ENCODE results near the gene SPATS1.

SPATS1 gene

GRCh38 chr6:44342489-44342888 is at the start of gene SPATS1:
TSS of gene SPATS1 (plus strand) at chr6:44342650. CDS start at chr6:44343096, 446 bp downstream.
- no peak for DNase-seq (ENCODE audit: low spot score in 2 of 2)
- Mint-ChIP-seq H3K4me3 (no peak within 1 kb of the TSS), H3K36me3 (no peaks in the 10 kb centered on the region), H3K27me3 (peaks cover 21% of the 10 kb centered on the region), H3K4me1 (no peaks in the 10 kb centered on the region), H3K9me3 (no peaks in the 10 kb centered on the region), H3K27ac (no peak within 1 kb of the TSS)
- no peak for ATAC-seq (ENCODE audit: low read depth)

DNA sequence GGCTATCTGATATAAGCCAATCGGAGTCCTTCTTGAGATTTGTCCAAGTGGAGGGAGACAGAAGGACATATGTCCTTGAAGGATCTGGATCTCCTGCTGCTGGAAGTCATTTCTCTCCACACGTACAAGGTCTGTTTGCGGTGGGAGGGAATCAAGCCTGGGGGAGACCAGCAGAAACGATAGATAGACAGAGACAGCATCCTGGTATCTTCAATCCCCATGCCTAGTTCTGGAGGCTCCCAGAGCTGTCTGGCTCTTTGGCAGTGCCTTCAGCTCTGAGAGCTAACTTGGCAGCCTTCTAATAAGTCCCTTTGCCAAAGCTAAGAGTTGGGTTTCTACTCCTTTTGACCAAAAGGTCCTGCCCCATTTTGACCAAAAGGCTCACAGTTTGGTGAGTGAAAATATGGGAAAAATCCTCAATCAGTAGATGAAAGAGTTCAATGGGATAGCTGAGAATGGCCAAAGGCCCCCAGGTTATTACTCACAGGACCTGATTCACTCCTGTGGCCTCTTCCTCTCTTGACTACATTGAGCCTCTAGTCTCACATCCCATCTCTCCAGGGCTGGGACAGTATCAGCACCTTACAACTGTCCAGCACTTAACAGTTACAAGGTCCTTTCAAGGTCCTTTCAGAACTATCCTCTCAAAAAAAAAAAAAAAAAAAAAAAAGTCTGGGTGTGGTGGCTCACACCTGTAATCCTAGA is 49.6 kb upstream of the SPATS1 start:
- Mint-ChIP-seq H3K9me3 (no peaks in the 10 kb centered on the region), H3K4me3 (no peak overlapping the region), H3K4me1 (peaks cover 2% of the 10 kb centered on the region), H3K36me3 (no peaks in the 10 kb centered on the region), H3K27me3 (peaks cover 35% of the 10 kb centered on the region), H3K27ac (no peak overlapping the region)
- DNase-seq (ENCODE audit: low spot score in 2 of 2) (no peak), ATAC-seq (ENCODE audit: low read depth) (no peak)

- Mint-ChIP-seq H3K27ac (no peak overlapping the region), H3K9me3 (no peaks in the 10 kb centered on the region), H3K4me3 (no peak overlapping the region), H3K36me3 (peaks cover under 1% of the 10 kb centered on the region), H3K27me3 (peaks cover 30% of the 10 kb centered on the region), H3K4me1 (peaks cover 3% of the 10 kb centered on the region)
- ATAC-seq (ENCODE audit: low read depth) = no peak
- no peak for DNase-seq (ENCODE audit: low spot score in 2 of 2)
Observed at GRCh38 chr6:44294832-44295791, 47.3 kb upstream of the SPATS1 start.

DNA sequence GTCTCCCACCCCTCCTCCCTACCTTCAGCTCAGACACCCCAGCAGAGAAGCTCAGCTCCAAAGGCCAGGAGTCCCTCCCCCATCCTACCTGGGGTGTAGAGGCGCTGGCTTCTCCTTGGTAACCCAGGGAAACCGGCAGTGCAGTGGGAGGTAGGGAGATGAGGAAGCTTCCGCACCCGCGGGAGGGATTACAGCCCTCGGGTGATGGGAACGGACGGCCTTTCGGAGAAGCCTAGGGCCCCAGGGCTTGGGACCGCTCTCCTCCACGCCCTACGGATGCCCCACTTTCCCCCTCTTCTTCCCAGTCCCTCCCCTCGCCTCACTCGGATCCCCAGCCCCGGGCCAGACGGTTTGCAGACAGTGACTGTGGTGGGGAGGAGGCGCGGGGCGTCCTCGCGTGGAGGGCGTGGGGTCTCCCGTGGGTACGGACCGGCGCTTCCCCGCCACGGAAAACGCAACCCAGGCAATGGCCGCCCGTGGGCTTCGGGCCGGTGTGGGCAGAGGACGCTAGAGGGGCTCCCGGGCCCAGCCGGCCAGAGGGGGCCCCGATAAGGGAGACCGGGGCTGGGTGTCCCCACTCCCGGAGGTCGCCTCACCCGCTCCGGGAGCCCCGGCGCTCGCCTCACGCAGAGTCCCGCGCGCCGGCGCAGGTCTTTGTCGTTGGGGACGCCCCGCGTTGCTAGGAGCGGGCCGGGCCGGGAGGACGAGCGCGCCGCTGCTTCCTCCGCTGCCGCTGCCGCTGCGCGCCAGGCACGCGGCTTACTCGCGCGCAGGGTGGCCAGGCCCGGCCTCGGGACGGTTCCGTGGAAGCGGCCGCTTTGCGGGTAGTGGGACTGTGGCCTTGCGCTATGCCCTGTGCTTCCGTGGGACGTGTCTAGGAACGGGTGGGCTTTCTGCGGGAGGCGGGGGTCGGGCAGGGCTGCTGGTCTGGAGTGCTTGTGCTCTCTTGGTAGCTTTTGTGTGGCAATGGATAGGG is 45.1 kb upstream of the SPATS1 start:
- Mint-ChIP-seq H3K4me3 (peak overlapping the region; percentile 52), H3K36me3 (peaks cover 14% of the 10 kb centered on the region), H3K27me3 (peaks cover 21% of the 10 kb centered on the region), H3K9me3 (no peaks in the 10 kb centered on the region), H3K4me1 (peaks cover 3% of the 10 kb centered on the region), H3K27ac (no peak overlapping the region)
- ATAC-seq (ENCODE audit: low read depth) (peak; percentile 89), DNase-seq (ENCODE audit: low spot score in 2 of 2) (peak in 1 of 2 donors; percentile 41)

GRCh38 chr6:44298055-44298803 is 44.2 kb upstream of the SPATS1 start:
- Mint-ChIP-seq H3K9me3 (no peaks in the 10 kb centered on the region), H3K36me3 (peaks cover 15% of the 10 kb centered on the region), H3K27ac (no peak overlapping the region), H3K27me3 (peaks cover 18% of the 10 kb centered on the region), H3K4me1 (peaks cover 3% of the 10 kb centered on the region), H3K4me3 (peak overlapping the region; percentile 52)
- DNase-seq (ENCODE audit: low spot score in 2 of 2) = no peak
- no peak for ATAC-seq (ENCODE audit: low read depth)

DNA sequence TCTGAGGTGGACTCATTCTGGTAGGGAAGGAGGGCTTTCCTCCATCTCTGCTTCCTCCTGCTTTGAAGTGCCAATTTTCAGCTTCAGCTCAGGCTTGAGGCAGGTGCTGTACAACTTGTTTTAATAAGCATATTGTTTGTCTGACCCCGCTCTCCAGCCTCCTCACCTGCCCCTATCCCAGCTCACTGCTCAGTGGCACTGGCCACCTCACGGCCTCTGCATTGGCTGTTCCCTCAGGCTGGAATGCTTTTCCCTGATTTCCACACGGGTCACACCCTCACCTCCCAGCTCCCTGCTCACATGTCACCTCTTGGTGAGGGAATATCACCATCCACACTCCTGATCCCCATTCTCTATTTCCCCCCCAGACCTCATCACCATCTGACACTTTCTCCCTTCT is 43.6 kb upstream of the SPATS1 start:
- H3K9me3 Mint-ChIP-seq = no peaks in the 10 kb centered on the region
- H3K27me3 Mint-ChIP-seq = peaks cover 18% of the 10 kb centered on the region
- H3K4me1 Mint-ChIP-seq = peaks cover 3% of the 10 kb centered on the region
- no peak overlapping the region for H3K27ac Mint-ChIP-seq
- H3K4me3 Mint-ChIP-seq = no peak overlapping the region
- peaks cover 20% of the 10 kb centered on the region for H3K36me3 Mint-ChIP-seq
- DNase-seq (ENCODE audit: low spot score in 2 of 2) (no peak), ATAC-seq (ENCODE audit: low read depth) (no peak)

GRCh38 chr6:44300292-44300823 is 42.1 kb upstream of the SPATS1 start:
- H3K27me3 Mint-ChIP-seq = peaks cover 16% of the 10 kb centered on the region
- H3K36me3 Mint-ChIP-seq = peaks cover 20% of the 10 kb centered on the region
- no peak overlapping the region for H3K27ac Mint-ChIP-seq
- no peak overlapping the region for H3K4me3 Mint-ChIP-seq
- ATAC-seq (ENCODE audit: low read depth) = no peak
- no peak for DNase-seq (ENCODE audit: low spot score in 2 of 2)
- no peaks in the 10 kb centered on the region for H3K9me3 Mint-ChIP-seq
- peaks cover 3% of the 10 kb centered on the region for H3K4me1 Mint-ChIP-seq

GRCh38 chr6:44301106-44301505 is 41.3 kb upstream of the SPATS1 start:
- DNase-seq (ENCODE audit: low spot score in 2 of 2) (no peak), ATAC-seq (ENCODE audit: low read depth) (no peak)
- Mint-ChIP-seq H3K9me3 (no peaks in the 10 kb centered on the region), H3K27ac (no peak overlapping the region), H3K27me3 (peaks cover 14% of the 10 kb centered on the region), H3K4me3 (no peak overlapping the region), H3K4me1 (peaks cover 3% of the 10 kb centered on the region), H3K36me3 (peaks cover 25% of the 10 kb centered on the region)

DNA sequence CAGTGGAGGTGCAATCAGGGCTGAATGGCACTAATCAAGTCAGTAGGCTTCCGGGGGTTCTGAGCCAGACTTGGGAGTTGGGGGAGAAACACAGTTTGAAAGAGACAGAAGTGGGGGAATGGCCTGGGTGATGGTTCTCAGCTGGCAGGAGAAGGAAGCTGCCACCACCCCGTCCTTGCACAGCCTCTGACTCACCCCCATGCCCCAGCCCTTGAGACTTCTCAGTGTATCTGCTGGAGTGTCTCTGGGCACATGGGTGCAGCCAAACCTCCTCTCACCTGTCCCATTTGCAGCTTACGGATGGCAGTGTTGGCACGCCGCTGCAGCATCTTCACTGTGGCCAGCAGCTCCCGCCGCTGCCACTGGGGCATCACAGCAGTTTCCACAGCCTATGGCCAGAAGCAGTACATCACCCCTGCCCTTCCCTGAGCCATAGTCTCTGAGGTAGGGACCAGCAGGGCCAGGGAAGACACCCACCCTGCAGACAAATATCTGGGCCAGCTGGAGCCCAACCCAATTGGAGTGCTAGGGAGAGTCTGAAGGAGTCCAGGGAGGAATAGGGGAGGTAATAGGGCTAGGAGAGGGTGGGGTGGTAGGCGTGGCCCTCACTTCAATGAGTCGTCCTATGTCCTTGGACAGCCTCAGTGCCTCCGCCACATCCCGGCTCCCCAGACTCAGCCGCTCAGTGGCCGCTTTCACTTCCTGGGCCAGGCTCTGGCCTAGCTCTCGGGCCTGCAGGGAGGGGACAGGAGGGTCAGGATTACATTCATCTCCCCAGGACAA is 40.5 kb upstream of the SPATS1 start:
- Mint-ChIP-seq H3K36me3 (peaks cover 25% of the 10 kb centered on the region), H3K4me1 (peaks cover 3% of the 10 kb centered on the region), H3K4me3 (no peak overlapping the region), H3K9me3 (no peaks in the 10 kb centered on the region), H3K27ac (no peak overlapping the region), H3K27me3 (peaks cover 5% of the 10 kb centered on the region)
- no peak for DNase-seq (ENCODE audit: low spot score in 2 of 2)
- ATAC-seq (ENCODE audit: low read depth) = no peak

DNA sequence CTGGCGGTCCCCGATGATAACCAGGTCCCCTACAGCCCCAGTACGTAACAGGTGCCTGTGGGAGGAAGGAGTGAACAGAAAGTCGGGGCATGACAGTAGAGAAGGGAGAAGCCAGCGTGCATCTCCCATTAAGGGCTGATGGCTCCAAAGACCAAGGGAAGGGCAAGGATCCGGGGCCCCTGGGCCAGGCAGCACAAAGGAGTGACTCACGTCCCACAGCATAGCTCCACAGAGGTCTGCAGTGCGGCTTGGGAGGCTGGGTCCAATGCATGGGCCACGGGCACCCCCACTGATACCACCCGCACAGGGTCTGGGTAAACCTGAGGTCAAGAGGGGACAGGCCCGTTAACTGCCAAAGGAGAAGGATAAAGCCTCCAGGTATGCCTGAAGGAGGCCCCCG is 39.6 kb upstream of the SPATS1 start:
- Mint-ChIP-seq H3K9me3 (no peaks in the 10 kb centered on the region), H3K27ac (no peak overlapping the region), H3K36me3 (peaks cover 25% of the 10 kb centered on the region), H3K27me3 (peaks cover 2% of the 10 kb centered on the region), H3K4me3 (no peak overlapping the region), H3K4me1 (peaks cover under 1% of the 10 kb centered on the region)
- ATAC-seq (ENCODE audit: low read depth) (no peak), DNase-seq (ENCODE audit: low spot score in 2 of 2) (no peak)

- no peak for ATAC-seq (ENCODE audit: low read depth)
- Mint-ChIP-seq H3K36me3 (peaks cover 31% of the 10 kb centered on the region), H3K27me3 (peaks cover 2% of the 10 kb centered on the region), H3K4me1 (peaks cover 3% of the 10 kb centered on the region), H3K9me3 (no peaks in the 10 kb centered on the region), H3K27ac (no peak overlapping the region), H3K4me3 (no peak overlapping the region)
- no peak for DNase-seq (ENCODE audit: low spot score in 2 of 2)
Observed at GRCh38 chr6:44303842-44304241, 38.6 kb upstream of the SPATS1 start.

All from memory B cell (primary cell).